GM18868 (cell line): ENCODE measurements around the gene OR14J1.
"Not testable (repeated sequence)": the region's sequence is repeated elsewhere in the genome, so short reads cannot be mapped to it uniquely, and the experiment has no call there.

Experiments
- ATAC-seq: cut with Tn5 transposase; IDR thresholded peaks from one replicate; pipeline ENCODE4 v1.9.1; 2021; ENCODE audit warnings: mild to moderate bottlenecking, moderate library complexity; ENCODE audit not compliant: unreplicated experiment

OR14J1 gene, protein sequence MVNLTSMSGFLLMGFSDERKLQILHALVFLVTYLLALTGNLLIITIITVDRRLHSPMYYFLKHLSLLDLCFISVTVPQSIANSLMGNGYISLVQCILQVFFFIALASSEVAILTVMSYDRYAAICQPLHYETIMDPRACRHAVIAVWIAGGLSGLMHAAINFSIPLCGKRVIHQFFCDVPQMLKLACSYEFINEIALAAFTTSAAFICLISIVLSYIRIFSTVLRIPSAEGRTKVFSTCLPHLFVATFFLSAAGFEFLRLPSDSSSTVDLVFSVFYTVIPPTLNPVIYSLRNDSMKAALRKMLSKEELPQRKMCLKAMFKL

DNA sequence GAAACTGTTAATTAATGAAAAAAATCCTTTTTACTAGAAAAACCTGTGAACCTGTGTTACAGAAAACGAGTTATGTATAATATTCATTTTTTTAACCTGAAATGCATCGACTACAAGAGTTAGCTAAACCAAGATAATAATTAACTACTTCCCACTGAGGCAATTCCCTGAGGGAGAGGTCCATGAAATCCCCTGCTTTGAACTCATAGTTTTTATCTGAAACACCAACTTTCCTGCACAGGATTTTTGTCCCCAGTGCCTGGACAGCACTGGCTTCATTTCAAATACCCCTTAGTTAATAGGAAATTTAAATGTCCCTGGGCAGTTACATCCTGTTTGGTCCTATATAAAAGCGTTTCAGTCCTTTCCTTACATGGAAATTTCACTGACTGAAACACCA lies at the start of gene OR14J1:
OR14J1 (plus strand) TSS at position 386 of the 400 bp plus-strand sequence. CDS start 4,989 bp downstream, outside the sequence.
- ATAC-seq = no peak

DNA sequence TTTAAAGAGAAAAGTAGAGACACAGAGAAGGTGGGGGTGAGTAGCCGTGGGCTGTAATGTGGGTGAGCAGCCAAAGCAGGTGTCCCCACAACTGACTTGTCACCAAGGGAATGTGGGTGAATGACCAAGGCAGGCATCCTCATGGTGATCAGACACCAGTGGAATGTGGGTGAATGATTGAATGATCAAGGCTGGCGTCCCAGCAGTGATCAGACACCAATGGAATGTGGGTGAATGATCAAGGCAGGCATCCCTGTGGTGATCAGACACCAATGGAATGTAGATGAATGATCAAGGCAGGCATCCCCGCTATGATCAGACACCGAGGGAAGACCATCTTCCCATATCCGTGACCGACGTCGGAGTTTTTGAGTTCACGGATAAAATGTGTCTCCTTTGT lies 49.8 kb upstream of the OR14J1 start:
- ATAC-seq = no peak

DNA sequence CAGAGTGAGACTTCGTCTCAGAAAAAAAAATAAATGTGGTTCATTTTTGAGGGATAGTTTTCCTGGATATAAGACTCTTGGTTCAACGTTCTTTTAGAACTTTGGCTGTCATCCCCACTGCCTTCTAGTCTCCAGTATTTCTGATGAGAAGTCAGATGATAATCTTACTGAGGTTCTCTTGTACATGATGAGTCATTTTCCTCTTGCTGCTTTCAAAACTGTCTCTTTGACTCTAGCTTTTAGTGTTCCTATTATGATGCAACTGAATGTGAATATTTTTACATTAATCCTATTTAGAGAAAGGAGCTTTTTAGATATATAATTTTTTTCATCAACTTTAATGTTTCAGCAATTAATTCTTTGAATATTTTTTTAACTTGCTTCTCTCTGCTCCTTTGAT lies 46.0 kb upstream of the OR14J1 start:
- no peak for ATAC-seq

DNA sequence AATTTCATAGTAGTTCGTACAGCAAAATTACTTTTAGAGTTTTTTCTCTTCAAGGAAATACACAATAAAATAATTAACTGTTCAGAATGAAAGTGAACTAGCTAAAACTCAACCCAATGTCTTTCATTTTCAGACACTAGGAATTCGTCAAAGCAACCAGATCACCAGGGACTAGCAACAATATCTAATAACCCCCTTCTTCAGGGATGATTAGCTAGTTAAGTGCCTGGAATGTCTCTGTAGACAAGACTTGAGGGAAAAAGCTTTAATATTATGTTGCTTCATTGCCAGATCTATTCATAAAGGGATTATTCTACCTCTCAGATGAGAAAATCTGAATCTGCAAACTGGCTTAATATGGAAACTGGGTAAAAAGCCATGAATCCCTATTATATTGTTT lies 41.8 kb upstream of the OR14J1 start:
- ATAC-seq = no peak

DNA sequence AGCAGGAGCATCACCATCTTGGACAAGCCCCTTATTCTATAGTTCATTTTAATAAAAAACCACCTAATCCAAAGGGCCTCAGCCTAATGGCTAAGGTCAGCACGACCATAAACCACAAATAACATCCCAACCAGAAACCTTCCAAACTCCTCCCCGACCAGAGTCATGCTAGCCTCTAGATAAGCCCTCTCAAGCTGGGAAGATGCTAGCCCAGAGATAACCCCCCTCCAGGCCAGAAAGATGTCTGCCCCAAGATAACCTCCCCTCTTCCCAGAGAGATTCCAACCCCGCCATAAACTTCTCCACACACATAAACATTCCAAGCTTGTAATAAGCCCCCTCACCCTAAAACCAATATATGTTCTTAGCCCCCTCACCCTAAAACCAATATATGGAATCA lies 38.5 kb upstream of the OR14J1 start:
- no peak for ATAC-seq

DNA sequence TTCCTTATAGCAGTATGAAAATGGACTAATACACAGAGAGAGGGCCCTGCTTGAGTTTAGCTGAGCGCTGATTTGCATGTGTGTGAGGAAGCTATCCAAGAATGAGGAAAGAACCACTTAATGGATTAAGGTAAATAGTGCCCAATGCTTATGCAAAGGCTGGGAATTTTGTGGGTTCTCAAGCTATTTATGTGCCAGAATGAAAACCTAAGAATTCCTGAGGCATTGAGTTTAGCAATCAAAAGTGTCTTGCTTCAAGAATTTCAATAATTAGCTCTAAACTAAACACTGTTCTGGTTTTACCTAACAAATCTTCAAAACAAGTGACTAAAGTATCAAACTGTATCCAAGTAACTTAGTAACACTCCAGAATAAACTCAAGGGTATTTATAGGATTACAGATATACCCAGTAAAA lies 7.0 kb upstream of the OR14J1 start:
- ATAC-seq = no peak

DNA sequence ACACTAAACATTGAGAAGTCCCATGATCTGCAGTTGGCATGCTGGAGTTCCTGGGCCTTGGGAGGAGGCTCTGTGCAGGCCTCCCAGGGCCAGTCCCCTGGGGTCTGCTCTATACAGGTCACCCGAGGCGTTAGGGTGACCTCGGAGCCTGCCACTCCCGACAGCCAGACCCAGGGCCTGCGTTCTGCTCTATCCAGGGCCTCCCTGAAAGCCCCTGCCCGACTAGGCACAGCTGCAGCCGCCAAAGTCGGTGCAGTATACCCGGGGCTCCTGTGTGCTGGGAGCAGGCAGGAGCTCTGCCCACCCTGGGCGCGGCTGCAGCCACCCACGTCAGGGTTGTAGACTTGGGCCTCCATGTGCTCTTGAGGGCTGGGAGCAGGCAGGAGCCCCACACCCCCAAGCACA lies 6.3 kb upstream of the OR14J1 start:
- ATAC-seq = no peak

DNA sequence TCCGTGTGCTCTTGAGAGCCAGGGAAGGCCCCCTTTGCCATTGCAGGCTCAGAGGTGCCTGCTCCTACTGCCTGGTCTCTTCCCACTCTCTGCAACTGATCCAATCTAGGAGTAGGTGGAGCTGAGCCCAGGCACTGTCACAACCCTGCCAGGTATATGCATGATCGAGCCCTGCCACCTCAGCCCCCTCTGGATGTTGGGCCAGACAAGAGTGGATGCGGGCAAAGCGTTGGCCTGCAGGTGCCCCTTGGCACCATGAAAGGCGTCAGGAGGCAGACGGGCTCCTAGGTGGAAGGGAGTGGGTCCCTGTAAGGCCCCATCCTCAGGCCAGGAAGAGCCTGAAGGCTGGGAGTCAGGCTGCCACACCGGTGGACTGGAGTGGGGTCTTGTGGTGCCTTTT lies 5.9 kb upstream of the OR14J1 start:
- ATAC-seq = no peak

DNA sequence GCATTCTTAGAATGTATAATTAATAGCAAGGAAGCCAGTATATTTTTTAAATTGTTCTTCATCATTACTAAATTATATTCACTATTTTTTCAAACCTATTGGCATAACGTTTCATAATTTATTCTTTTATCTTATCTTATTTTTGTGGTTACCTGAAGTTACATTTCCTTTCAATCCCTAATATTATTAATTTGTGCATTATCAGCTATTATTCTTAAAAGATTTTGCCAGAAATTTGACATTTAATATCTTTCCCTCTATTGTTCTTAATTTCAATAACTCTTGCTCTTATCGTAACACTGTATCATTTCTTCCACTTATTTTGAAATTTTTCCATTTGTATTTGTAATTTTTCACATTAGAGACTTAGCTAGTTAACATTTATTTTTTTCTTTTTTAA lies 18.4 kb downstream of the OR14J1 start:
- ATAC-seq = no peak

DNA sequence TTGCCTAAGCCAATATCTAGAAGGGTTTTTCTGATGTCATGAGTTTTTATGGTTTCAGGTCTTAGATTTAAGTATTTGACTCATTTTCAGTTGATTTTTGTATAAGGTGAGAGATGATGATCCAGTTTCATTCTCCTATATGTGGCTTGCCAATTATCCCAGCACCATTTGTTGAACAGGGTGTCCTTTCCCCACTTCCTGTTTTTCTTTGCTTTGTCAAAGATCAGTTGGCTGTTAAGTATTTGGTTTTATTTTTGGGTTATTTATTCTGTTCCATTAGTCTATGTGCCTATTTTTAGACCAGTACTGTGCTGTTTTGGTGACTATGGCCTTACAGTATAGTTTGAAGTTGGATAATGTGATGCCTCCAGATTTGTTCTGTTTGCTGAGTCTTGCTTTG lies 21.8 kb downstream of the OR14J1 start:
- not testable (repeated sequence) for ATAC-seq

DNA sequence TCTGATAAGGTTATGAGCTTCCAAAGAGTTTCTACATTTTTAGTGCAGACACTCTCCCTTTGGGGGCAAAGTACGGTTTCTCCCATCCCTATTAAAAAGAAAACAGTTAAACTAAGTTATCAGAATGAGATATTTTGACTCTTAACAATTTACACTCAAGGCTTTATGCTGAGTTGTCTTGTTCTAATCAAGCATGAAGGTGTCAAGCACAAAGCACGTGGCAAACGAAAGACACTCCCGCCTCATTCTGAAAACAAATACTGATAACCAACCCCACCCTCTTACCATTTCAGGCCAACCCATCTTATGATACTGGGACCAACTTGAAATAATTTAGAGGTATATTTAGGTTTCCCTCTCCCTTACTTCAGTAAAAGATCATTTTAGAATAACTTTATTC lies 24.3 kb downstream of the OR14J1 start:
- ATAC-seq = no peak

DNA sequence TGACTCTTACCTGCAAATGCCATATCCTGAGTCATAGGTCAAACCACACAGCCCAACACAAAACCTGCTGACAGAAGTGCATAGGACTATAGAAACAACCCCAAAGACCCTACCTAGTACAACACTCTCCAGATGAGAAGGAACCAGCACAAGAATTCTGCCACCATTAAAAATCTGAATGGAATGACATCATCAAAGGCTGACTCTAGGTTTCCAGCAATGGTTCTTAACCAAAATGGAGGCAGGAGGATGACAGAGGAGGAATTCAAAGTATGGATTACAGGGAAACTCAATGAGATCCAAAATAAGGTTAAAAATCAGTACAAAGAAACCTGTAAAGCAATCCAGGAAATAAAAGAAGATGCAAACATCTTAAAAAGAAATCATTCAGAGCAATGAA lies 31.2 kb downstream of the OR14J1 start:
- ATAC-seq = no peak

DNA sequence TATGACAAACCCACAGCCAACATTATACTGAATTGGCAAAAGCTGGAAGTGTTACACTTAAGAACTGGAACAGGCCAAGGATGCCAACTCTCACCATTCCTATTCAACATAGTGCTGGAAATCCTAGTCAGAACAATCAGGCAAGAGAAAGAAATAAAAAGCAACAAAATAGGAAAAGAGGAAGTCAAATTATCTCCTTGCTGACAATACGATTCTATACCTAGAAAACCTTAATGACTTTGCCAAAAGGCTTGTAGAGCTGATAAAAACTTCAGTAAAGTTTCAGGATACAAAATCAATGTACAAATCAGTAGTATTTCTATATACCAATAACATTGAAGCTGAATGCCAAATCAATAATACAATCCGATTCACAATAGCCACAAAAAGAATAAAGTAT lies 34.8 kb downstream of the OR14J1 start:
- no peak for ATAC-seq

DNA sequence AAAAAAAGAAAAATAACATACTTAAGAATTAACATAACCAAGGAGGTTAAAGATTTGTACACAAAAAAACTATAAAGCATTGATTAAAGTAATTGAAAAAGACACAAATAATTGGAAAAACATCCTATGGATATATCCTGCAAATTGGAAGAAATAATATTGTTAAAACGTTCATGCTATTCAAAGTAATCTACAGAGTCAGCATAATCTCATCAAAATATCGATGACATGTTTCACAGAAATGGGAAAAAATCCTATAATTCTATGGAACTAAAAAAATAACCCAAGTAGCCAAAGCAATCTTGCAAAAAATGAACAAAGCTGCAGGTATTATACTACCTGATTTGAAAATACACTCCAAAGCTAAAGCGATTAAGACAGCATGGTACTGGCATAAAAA lies 43.9 kb downstream of the OR14J1 start:
- no peak for ATAC-seq

DNA sequence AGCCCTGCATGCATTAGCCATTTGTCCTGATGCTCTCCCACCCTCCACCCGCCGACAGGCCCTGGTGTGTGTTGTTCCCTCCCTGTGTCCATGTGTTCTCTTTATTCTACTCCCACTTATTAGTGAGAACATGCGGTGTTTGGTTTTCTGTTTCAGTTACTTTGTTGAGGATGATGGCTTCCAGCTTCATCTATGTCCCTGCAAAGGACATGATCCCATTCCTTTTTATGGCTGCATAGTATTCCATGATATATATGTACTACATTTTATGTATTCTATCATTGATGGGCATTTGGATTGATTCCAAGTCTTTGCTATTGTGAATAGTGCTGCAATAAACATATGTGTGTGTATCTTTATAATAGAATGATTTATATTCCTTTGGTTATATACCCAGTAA lies 47.8 kb downstream of the OR14J1 start:
- not testable (repeated sequence) for ATAC-seq

DNA sequence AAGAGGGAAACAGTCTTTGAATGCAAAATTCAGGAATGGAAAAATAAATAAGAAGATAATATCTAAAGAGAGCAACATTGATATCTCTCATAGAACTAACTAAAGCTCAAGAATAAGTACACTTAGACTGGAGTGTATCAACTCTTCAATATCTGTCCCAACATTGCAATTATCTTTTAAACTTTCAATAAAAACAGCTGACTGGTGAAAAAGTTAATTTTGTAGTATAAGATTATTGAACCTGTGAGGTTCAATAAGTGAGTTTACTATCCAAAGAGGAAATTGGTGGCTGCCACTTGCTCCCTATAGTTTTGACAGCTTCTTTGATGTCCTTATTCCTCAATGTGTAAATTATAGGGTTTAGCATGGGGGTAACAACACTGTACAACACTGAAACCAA lies 53.5 kb downstream of the OR14J1 start:
- no peak for ATAC-seq

DNA sequence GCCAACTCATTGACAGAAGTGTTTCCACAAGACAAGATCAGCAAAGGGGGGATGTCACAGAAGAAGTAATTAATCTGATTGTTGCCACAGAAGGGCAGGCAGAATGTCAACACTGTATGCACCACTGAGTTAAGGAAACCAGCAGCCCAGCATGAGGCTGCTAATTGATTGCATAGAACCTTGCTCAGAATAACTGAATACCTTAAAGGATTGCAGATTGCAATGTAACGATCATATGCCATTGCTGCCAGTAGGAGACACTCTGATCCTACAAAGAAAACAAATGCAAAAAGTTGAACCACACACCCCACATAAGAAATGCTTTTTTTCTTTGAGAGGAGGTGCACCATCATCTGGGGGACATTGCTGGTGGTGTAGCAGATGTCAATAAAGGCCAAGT lies 54.1 kb downstream of the OR14J1 start:
- no peak for ATAC-seq
